ENCODE data around the gene NOSTRIN. TPM values are rescaled to one million over a fixed set of nuclear protein-coding genes. Genes with fewer than 3 reads are reported as not detected.
"Not testable (repeated sequence)": the region's sequence is repeated elsewhere in the genome, so short reads cannot be mapped to it uniquely, and the experiment has no call there.

Gene NOSTRIN
- total RNA-seq, 1 experiment from 2014 or later: not detected

DNA sequence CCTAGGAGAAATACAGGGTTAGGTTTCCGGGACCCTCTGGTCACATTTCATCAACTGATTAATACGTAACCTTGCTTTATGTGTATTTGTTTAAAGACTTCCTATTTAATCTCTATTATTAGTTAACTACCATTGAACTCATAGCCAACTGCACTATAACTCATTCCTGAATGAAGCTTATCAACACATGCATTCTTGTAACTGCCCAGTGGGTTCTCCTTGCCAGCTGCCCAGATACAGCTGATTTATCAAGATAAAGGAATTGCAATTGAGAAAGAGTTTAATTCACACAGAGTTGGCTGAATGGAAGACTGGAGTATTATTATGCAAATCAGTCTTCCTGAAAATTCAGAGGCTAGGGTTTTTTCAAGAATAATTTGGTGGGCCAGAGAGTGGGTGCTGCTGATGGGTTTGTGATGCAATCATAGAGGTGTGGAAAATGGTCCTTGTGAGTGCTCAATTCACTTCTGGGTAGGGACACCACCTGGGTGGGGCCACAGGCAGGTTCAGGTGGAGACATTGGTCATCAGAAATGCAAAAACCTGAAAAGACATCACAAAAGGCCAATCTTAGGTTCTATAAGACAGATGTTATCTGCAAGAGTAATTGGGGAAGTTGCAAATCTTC, 21.1 kb upstream of the NOSTRIN start:
- no peak for DNase-seq
- Histone ChIP-seq H3K36me3 (replicated peaks; ENCODE audit: control insufficient read depth, insufficient read depth, low read length) (no peaks in the 10 kb centered on the region), H3K4me3 (ENCODE audit: insufficient read depth, low read depth, low read length) (no peak overlapping the region), H3K27me3 (ENCODE audit: control insufficient read depth, insufficient read depth, low read length) (no peaks in the 10 kb centered on the region)

DNA sequence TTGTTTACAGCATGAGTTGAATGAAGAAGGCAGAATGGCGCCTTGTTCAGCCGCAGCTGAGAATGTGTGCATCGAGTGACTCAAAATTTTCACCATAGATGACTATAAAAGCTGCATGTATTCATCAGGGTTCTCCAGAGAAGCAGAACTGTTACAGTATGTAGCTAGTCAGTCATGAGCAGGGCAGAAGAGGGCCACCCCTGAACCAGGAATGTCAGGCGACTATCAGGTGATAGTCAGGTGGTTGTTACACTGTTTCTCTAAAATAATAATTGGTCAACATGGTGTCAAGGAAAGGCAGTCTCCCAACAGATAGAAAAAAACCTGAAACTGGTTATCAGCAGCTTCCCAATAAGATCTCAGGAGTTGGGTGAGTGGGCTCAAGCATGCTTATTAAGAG, 20.2 kb upstream of the NOSTRIN start:
- Histone ChIP-seq H3K36me3 (replicated peaks; ENCODE audit: control insufficient read depth, insufficient read depth, low read length) (no peaks in the 10 kb centered on the region), H3K4me3 (ENCODE audit: insufficient read depth, low read depth, low read length) (no peak overlapping the region), H3K27me3 (ENCODE audit: control insufficient read depth, insufficient read depth, low read length) (no peaks in the 10 kb centered on the region)
- DNase-seq: no peak

DNA sequence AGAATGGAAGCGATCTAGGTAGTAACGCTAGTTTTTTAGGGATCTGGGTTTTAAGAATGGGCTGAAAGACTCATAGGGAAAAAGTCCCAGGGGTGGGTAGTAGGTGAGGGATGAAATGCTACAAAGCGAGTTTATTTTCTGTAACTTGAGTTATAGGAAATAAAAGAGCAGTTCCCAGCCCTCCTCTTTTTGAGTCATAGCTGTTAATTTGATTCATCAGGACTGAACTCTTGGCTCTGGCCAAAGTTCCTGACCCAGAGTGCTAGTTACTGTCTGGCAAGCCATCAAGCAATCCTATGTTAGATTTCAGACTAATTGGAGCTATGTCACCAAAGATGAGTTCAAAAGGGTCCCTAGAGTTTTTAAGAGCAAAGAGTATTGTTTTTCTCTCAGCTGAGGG, 17.4 kb upstream of the NOSTRIN start:
- Histone ChIP-seq H3K4me3 (ENCODE audit: insufficient read depth, low read depth, low read length) (no peak overlapping the region), H3K36me3 (replicated peaks; ENCODE audit: control insufficient read depth, insufficient read depth, low read length) (no peaks in the 10 kb centered on the region), H3K27me3 (ENCODE audit: control insufficient read depth, insufficient read depth, low read length) (no peaks in the 10 kb centered on the region)
- DNase-seq: no peak

- no peaks in the 10 kb centered on the region for H3K36me3 ChIP-seq (replicated peaks; ENCODE audit: control insufficient read depth, insufficient read depth, low read length)
- DNase-seq: no peak
- no peaks in the 10 kb centered on the region for H3K27me3 ChIP-seq (ENCODE audit: control insufficient read depth, insufficient read depth, low read length)
- no peak overlapping the region for H3K4me3 ChIP-seq (ENCODE audit: insufficient read depth, low read depth, low read length)
Measured at GRCh38 chr2:168787098-168787781, 15.2 kb upstream of the NOSTRIN start.

DNA sequence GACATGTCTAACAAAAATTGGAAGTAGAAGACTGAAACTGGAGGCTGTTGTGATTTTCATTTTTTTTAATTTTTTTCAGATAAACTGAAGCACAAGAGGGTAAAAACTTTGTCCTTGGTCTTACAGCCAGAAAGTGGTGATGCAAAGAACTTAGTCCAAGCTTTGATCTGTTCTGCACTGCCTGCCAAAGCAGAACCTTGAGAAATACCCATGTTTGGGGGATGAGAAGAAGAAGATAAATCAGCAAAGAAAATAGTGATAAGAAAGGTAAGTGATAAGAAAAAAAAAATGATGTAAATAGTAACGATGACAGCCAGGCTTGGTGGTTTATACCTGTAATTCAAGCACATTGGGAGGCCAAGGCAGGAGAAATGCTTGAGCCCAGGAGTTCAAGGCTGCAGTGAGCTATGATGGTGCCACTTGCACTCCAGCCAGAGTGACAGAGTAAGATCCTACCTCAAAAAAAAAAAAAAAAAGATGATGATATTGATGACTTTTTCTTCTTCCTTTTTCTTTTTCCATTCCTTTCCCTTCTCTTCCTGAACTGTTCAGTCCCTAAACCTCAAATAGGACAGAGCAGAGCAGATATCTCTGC, 14.6 kb upstream of the NOSTRIN start:
- Histone ChIP-seq H3K27me3 (ENCODE audit: control insufficient read depth, insufficient read depth, low read length) (no peaks in the 10 kb centered on the region), H3K36me3 (replicated peaks; ENCODE audit: control insufficient read depth, insufficient read depth, low read length) (no peaks in the 10 kb centered on the region), H3K4me3 (ENCODE audit: insufficient read depth, low read depth, low read length) (no peak overlapping the region)
- DNase-seq: no peak

DNA sequence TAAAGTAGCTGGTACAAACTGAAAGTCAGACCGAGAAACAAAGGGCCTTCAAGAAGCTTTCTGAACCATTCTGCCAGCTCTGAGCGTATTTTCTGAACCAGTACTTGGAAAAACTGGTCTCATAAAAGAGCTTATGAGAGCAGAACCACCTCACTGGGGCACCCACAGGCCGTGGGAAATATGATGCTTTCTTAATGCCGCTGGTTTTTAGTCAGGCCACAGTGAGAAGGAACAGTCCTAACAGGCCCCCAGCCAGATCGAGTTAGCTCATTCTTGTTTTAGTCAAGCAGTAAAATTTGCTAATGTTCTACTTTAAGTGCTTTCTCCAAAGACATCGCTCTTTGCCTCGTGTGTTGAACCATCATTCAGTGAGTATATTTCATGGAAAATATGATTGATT, 12.7 kb upstream of the NOSTRIN start:
- H3K4me3 ChIP-seq (ENCODE audit: insufficient read depth, low read depth, low read length): no peak overlapping the region
- no peaks in the 10 kb centered on the region for H3K36me3 ChIP-seq (replicated peaks; ENCODE audit: control insufficient read depth, insufficient read depth, low read length)
- H3K27me3 ChIP-seq (ENCODE audit: control insufficient read depth, insufficient read depth, low read length): no peaks in the 10 kb centered on the region
- no peak for DNase-seq

GRCh38 chr2:168790226-168790902, 12.1 kb upstream of the NOSTRIN start:
- Histone ChIP-seq H3K4me3 (ENCODE audit: insufficient read depth, low read depth, low read length) (no peak overlapping the region), H3K27me3 (ENCODE audit: control insufficient read depth, insufficient read depth, low read length) (no peaks in the 10 kb centered on the region), H3K36me3 (replicated peaks; ENCODE audit: control insufficient read depth, insufficient read depth, low read length) (no peaks in the 10 kb centered on the region)
- no peak for DNase-seq

- not testable (repeated sequence) for H3K27me3 ChIP-seq (ENCODE audit: control insufficient read depth, insufficient read depth, low read length); H3K4me3 ChIP-seq (ENCODE audit: insufficient read depth, low read depth, low read length); DNase-seq; H3K36me3 ChIP-seq (replicated peaks; ENCODE audit: control insufficient read depth, insufficient read depth, low read length)
Measured at GRCh38 chr2:168791140-168791539, 11.3 kb upstream of the NOSTRIN start.

DNA sequence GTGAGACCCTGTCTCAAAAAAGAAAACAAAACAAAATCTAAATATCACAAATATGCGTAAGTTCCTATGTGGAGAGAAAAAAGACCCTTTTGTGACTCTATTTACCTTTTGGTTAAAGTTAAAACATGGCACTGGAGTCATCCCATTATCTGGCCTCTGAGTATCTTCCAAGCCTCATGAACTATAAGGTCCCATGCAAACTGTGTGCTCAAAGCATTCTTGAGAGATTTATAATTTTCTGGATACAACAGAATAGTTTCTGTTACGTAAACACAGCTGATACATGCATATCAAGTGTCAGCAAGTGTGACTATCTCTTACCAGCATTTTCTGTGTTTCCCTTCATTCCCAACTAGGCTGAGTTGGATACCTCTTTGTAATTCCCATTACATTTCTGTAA, 8.8 kb upstream of the NOSTRIN start:
- no peak for DNase-seq
- no peak overlapping the region for H3K4me3 ChIP-seq (ENCODE audit: insufficient read depth, low read depth, low read length)
- H3K27me3 ChIP-seq (ENCODE audit: control insufficient read depth, insufficient read depth, low read length): no peaks in the 10 kb centered on the region
- H3K36me3 ChIP-seq (replicated peaks; ENCODE audit: control insufficient read depth, insufficient read depth, low read length): no peaks in the 10 kb centered on the region

GRCh38 chr2:168794968-168795367, 7.5 kb upstream of the NOSTRIN start:
- Histone ChIP-seq H3K27me3 (ENCODE audit: control insufficient read depth, insufficient read depth, low read length) (no peaks in the 10 kb centered on the region), H3K4me3 (ENCODE audit: insufficient read depth, low read depth, low read length) (no peak overlapping the region), H3K36me3 (replicated peaks; ENCODE audit: control insufficient read depth, insufficient read depth, low read length) (no peaks in the 10 kb centered on the region)
- DNase-seq: no peak

DNA sequence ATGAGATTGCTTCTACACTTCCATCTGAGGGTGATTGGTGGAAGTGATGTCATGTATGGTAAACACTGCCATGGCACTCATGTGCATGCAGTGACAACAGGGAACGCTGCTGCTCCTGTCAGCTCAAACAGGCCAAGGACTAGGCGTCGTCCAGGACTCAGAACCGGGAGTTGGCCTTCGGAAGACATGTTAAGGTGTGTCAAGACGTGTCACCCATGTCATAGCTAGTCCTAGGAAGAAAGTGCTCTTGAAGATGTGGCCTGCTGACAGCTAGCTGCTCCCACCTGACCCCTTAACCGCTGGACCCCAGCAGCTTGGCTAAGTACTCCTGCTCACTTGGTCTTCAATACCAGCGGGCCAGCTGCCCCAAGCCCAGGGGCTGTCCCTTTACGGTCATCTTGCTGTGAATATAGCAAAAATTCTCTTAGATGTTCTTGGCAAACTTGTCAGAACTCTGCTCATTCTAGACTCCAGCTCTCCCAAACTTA, 6.3 kb upstream of the NOSTRIN start:
- Histone ChIP-seq H3K36me3 (replicated peaks; ENCODE audit: control insufficient read depth, insufficient read depth, low read length) (no peaks in the 10 kb centered on the region), H3K27me3 (ENCODE audit: control insufficient read depth, insufficient read depth, low read length) (no peaks in the 10 kb centered on the region), H3K4me3 (ENCODE audit: insufficient read depth, low read depth, low read length) (no peak overlapping the region)
- no peak for DNase-seq

DNA sequence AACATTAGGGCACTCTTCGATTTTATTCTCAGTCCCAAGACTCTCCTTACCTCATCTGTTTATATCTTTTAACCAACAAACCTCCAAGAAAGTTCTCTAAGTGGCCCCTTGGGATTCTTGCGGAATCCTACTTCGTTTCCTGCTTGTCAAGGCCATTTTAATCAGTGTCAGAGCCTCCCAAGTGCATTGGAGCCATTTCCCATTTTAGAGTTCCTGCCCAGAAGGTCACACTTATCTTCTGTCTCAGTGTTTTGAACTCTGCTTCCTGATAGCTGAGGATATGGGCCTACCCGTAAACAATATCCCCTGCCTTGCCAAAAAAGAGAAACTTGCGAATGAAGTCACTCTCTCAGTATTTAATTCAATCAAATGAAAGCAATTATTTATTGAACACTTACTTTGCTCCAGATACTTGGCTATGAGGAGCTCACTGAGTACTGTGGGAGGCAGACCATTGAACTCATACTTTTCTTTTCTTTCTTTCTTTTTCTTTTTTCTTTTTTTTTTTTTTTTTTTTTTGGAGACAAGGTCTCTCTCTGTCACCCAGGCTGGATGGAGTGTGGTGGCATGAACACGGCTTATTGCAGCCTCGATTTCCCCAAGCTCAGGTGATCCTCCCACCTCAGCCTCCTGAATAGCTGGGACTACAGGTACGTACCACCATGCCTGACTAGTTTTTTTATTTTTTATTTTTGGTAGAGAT, 5.7 kb upstream of the NOSTRIN start:
- H3K27me3 ChIP-seq (ENCODE audit: control insufficient read depth, insufficient read depth, low read length): no peaks in the 10 kb centered on the region
- no peaks in the 10 kb centered on the region for H3K36me3 ChIP-seq (replicated peaks; ENCODE audit: control insufficient read depth, insufficient read depth, low read length)
- no peak for DNase-seq
- no peak overlapping the region for H3K4me3 ChIP-seq (ENCODE audit: insufficient read depth, low read depth, low read length)

GRCh38 chr2:168797286-168797655, 5.2 kb upstream of the NOSTRIN start:
- no peak for DNase-seq
- Histone ChIP-seq H3K27me3 (ENCODE audit: control insufficient read depth, insufficient read depth, low read length) (no peaks in the 10 kb centered on the region), H3K4me3 (ENCODE audit: insufficient read depth, low read depth, low read length) (no peak overlapping the region), H3K36me3 (replicated peaks; ENCODE audit: control insufficient read depth, insufficient read depth, low read length) (no peaks in the 10 kb centered on the region)

DNA sequence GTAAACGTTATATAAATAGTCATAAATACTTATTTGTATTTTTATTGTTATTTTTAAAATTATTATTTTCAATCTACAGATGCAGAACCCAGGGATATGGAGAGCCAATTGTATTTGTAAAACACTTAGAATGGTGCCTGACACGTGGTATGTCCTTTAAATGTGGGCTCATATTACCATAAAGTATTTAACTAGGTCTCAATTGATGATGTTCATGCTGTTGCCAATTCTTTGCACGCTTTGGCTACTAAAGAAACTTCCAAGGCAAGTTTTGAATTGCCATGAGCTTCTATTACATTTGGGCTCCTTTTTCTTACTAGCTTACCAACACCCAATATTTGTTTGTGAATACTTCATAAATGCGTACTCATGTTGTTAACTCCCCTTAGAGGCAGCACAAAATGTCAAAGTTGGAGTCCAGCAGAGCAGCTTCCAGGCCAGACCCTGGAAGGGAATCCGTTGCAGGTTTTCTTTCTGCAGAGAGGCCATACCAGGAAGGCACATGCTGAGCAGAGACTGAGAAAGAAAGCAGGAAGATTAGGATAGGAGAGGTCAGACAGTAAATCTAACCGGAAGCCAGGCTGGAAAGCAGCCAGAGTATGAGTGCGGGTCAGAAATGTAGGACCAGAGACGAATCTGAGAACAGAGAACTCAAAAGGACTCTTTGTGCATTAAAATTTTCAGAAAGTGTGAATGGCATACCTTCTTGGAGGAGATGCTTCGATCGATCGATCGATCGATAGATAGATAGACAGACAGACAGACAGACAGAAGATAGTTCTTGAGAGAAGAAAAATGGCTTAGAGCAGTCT, 4.2 kb upstream of the NOSTRIN start:
- peak; percentile 48 for DNase-seq
- no peak overlapping the region for H3K4me3 ChIP-seq (ENCODE audit: insufficient read depth, low read depth, low read length)
- H3K36me3 ChIP-seq (replicated peaks; ENCODE audit: control insufficient read depth, insufficient read depth, low read length): no peaks in the 10 kb centered on the region
- H3K27me3 ChIP-seq (ENCODE audit: control insufficient read depth, insufficient read depth, low read length): no peaks in the 10 kb centered on the region
